Ishikawa (cell line): ENCODE measurements around the gene SYT1.

Experiments used
- EP300 ChIP-seq: IDR thresholded peaks from 2 replicates; pipeline ENCODE4 v1.6.1; 2012; ENCODE audit warnings: borderline replicate concordance
- TEAD4 ChIP-seq: IDR thresholded peaks from 2 replicates; pipeline ENCODE4 v1.6.1; 2012
- TF ChIP-seq, protein P1 (sequence below): IDR thresholded peaks from 2 replicates; pipeline ENCODE4 v1.6.1; 2012; ENCODE audit warnings: low read depth, mild to moderate bottlenecking

DNA sequence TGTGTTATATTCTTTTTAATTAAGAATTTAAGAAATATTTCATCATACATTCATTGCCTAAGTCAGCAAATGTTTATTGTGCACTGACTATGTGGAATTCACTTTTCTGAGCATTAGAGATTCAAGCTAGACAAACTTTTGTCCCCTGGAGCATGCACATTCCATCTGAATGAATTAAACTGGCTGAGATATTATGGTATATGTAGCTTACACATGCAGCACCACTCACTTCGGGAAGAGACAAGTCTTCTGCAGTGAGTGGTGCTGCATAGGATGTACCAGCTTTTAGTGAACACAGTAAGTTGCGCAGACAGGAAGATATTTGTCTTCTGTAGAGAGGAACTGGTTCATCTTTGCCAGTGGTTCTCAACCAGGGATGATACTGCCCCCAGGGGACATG is 318.4 kb downstream of the SYT1 start:
- TF ChIP-seq TEAD4 = no peak
- TF ChIP-seq EP300 = no peak
- TF ChIP-seq, protein P1, sequence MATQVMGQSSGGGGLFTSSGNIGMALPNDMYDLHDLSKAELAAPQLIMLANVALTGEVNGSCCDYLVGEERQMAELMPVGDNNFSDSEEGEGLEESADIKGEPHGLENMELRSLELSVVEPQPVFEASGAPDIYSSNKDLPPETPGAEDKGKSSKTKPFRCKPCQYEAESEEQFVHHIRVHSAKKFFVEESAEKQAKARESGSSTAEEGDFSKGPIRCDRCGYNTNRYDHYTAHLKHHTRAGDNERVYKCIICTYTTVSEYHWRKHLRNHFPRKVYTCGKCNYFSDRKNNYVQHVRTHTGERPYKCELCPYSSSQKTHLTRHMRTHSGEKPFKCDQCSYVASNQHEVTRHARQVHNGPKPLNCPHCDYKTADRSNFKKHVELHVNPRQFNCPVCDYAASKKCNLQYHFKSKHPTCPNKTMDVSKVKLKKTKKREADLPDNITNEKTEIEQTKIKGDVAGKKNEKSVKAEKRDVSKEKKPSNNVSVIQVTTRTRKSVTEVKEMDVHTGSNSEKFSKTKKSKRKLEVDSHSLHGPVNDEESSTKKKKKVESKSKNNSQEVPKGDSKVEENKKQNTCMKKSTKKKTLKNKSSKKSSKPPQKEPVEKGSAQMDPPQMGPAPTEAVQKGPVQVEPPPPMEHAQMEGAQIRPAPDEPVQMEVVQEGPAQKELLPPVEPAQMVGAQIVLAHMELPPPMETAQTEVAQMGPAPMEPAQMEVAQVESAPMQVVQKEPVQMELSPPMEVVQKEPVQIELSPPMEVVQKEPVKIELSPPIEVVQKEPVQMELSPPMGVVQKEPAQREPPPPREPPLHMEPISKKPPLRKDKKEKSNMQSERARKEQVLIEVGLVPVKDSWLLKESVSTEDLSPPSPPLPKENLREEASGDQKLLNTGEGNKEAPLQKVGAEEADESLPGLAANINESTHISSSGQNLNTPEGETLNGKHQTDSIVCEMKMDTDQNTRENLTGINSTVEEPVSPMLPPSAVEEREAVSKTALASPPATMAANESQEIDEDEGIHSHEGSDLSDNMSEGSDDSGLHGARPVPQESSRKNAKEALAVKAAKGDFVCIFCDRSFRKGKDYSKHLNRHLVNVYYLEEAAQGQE = no peak
